Caco-2 (cell line): ENCODE data around the gene ANKRD22. TPM values are rescaled to one million over a fixed set of nuclear protein-coding genes. Genes with fewer than 3 reads are reported as not detected.

Source experiments
- BruUV-seq: library from RNA; stranded (reverse); fragments of 400-500 nt; replicated peaks from 2 replicates; lab custom pipeline; 2021; lab: Mats Ljungman, UMichigan
- CTCF ChIA-PET: fragments of 300-600 bp; sonication (Branson Sonifier 250); formaldehyde crosslinking; loops from one replicate; lab custom pipeline; 2022; ENCODE audit warnings: antibody characterized with exemption; lab: Charles Lee
- POLR2A ChIA-PET: fragments of 300-600 bp; sonication (Branson Sonifier 250); formaldehyde crosslinking; loops from one replicate; lab custom pipeline; 2022; ENCODE audit warnings: antibody characterized with exemption; lab: Charles Lee
- DNase-seq, 2 experiments: peaks; one replicate each; pipeline versions ENCODE4 v3.0.0 to v3.0.0-alpha.2; 2020 to 2022
- H3K27me3 ChIP-seq: replicated peaks from 2 replicates; pipeline ENCODE4 v1.6.0; 2011; ENCODE audit warnings: low read length; ENCODE audit not compliant: control insufficient read depth, insufficient read depth
- H3K36me3 ChIP-seq: 2 replicates; pipeline ENCODE4 v1.5.1; 2011; ENCODE audit warnings: low read length; ENCODE audit not compliant: control insufficient read depth, insufficient read depth
- H3K4me1 ChIP-seq: fragments of 250-450 bp; sonication (Bioruptor Pico); 2 replicates; pipeline ENCODE4 v1.5.1; 2020; ENCODE audit warnings: mild to moderate bottlenecking
- H3K4me3 ChIP-seq: 2 replicates; pipeline ENCODE4 v1.5.1; 2011; ENCODE audit warnings: low read depth, mild to moderate bottlenecking, control low read depth, low read length
- H3K9me3 ChIP-seq: fragments of 250-450 bp; sonication (Bioruptor Pico); 2 replicates; pipeline ENCODE4 v1.5.1; 2020; ENCODE audit warnings: mild to moderate bottlenecking, moderate library complexity
- H3K27ac Mint-ChIP-seq: one replicate; pipeline ENCODE4 v1.8.0; 2022; ENCODE audit warnings: mixed read lengths; ENCODE audit not compliant: unreplicated experiment
- H3K27me3 Mint-ChIP-seq: one replicate; pipeline ENCODE4 v1.8.0; 2022; ENCODE audit warnings: mixed read lengths; ENCODE audit not compliant: insufficient read depth, unreplicated experiment
- H3K36me3 Mint-ChIP-seq: one replicate; pipeline ENCODE4 v1.8.0; 2022; ENCODE audit warnings: mild to moderate bottlenecking, mixed read lengths; ENCODE audit not compliant: insufficient read depth, unreplicated experiment
- H3K4me1 Mint-ChIP-seq: one replicate; pipeline ENCODE4 v1.8.0; 2022; ENCODE audit warnings: low read depth, mixed read lengths; ENCODE audit not compliant: unreplicated experiment
- H3K4me3 Mint-ChIP-seq: one replicate; pipeline ENCODE4 v1.8.0; 2022; ENCODE audit warnings: mild to moderate bottlenecking, moderate library complexity, mixed read lengths; ENCODE audit not compliant: unreplicated experiment
- H3K9me3 Mint-ChIP-seq: one replicate; pipeline ENCODE4 v1.8.0; 2022; ENCODE audit warnings: mixed read lengths; ENCODE audit not compliant: unreplicated experiment
- intact Hi-C: fragments of 100-400 bp; cut with micrococcal nuclease; formaldehyde crosslinking; loops from one replicate; pipeline ENCODE4 v1.10.0; 2022; ENCODE audit not compliant: unreplicated experiment
- total RNA-seq: library from RNA; stranded (reverse); gene quantifications from 2 replicates; pipeline ENCODE4 v1.2.3, GENCODE V29; 2022
- TF ChIP-seq, protein P1 (sequence below), 2 experiments: fragments of 200-600 bp in 1 of 2; IDR thresholded peaks; 1 replicate in 1 of 2; 2 replicates in 1 of 2; pipeline versions ENCODE4 v1.5.1 to v1.8.0; 2011 to 2022; ENCODE audit warnings: antibody characterized with exemption in 1 of 2, control low read depth in 1 of 2, inconsistent platforms in 1 of 2, low read depth in 1 of 2, low read length in 1 of 2, mild to moderate bottlenecking in 1 of 2, moderate library complexity in 1 of 2; ENCODE audit not compliant: insufficient read depth in 1 of 2, severe bottlenecking in 1 of 2, unreplicated experiment in 1 of 2

ANKRD22 gene
- total RNA-seq, 1 experiment from 2014 or later: not detected

DNA sequence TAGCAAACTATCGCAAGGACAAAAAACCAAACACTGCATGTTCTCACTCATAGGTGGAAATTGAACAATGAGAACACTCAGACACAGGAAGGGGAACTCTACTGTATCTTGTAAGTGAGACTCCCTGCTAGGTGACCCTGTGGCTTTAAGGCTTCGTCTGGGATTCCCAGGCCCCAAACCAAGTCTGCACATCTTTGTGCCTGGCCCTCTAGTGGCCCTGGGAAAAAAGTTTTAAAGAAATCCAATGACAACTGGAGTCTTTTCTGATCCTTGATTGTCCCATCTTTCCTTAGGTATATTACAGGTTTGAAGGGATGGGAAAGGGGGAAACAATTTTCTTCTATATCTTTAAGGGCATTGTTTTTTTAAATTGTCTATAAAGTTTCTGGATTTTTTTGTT is 59.7 kb downstream of the ANKRD22 start:
- Mint-ChIP-seq H3K27ac (no peak overlapping the region), H3K4me3 (no peak overlapping the region), H3K36me3 (no peaks in the 10 kb centered on the region), H3K27me3 (peaks cover 7% of the 10 kb centered on the region), H3K9me3 (no peaks in the 10 kb centered on the region), H3K4me1 (no peaks in the 10 kb centered on the region)
- ChIA-PET CTCF (no interaction called here), POLR2A (no interaction called here)
- no TSS peak for BruUV-seq
- Histone ChIP-seq H3K4me3 (no peak overlapping the region), H3K27me3 (no peaks in the 10 kb centered on the region), H3K4me1 (no peaks in the 10 kb centered on the region), H3K36me3 (no peaks in the 10 kb centered on the region), H3K9me3 (no peaks in the 10 kb centered on the region)
- TF ChIP-seq, protein P1, sequence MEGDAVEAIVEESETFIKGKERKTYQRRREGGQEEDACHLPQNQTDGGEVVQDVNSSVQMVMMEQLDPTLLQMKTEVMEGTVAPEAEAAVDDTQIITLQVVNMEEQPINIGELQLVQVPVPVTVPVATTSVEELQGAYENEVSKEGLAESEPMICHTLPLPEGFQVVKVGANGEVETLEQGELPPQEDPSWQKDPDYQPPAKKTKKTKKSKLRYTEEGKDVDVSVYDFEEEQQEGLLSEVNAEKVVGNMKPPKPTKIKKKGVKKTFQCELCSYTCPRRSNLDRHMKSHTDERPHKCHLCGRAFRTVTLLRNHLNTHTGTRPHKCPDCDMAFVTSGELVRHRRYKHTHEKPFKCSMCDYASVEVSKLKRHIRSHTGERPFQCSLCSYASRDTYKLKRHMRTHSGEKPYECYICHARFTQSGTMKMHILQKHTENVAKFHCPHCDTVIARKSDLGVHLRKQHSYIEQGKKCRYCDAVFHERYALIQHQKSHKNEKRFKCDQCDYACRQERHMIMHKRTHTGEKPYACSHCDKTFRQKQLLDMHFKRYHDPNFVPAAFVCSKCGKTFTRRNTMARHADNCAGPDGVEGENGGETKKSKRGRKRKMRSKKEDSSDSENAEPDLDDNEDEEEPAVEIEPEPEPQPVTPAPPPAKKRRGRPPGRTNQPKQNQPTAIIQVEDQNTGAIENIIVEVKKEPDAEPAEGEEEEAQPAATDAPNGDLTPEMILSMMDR (IDR thresholded peaks at IDR 0.05; ENCODE audit: insufficient read depth in 1 of 2, low read depth in 1 of 2, low read length in 1 of 2, severe bottlenecking in 1 of 2, unreplicated experiment in 1 of 2): peak; percentile 66 to 73
- intact Hi-C loops: loop anchor here (1.0 to 5.0 kb wide), 3 partner anchors 104 to 227 kb away; partner anchors contain the start of gene RNLS
- DNase-seq: peak; percentile 49 to 52

DNA sequence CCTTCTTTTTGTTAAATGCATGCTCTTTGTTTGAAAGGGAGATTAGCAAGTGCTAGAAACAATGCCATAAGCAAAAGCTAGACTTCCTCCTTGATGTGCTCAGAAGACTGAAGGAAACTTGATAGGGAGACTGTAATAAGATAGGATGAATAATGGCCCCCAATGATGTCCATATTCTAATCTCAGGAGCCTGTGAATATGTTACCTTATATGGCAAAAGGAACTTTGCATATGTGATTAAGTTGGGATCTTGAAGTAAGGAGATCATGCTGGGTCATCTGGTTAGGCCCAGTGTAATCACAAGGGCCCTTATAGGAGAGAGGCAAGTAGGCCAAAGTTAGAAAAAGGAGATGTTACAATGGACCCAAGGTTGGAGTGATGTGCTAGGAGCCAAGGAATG is 62.7 kb downstream of the ANKRD22 start:
- no TSS peak for BruUV-seq
- CTCF ChIA-PET: no interaction called here
- H3K27me3 Mint-ChIP-seq: peaks cover 5% of the 10 kb centered on the region

DNA sequence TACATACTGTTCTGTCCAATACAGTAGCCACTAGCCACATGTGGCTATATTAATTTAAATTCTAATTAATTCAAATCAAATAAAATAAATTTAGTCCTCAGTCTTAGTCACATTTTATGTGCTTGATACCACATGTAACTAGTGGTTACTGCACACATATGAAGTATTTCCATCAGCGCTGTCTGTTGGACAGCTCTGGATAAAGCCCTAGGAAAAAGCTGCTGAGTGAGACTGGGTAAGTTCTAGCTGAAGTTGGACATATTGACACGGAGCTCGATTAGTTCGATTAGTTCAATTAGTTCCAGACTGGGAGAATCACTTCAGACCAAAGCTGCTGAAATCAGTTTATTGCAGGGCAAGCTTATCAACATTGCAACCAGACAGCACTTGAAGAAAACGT is 64.2 kb downstream of the ANKRD22 start:
- H3K4me3 Mint-ChIP-seq: no peak overlapping the region
- H3K36me3 ChIP-seq: no peaks in the 10 kb centered on the region
- H3K4me1 Mint-ChIP-seq: no peaks in the 10 kb centered on the region
- H3K9me3 Mint-ChIP-seq: no peaks in the 10 kb centered on the region
- H3K4me3 ChIP-seq: no peak overlapping the region
- peaks cover 7% of the 10 kb centered on the region for H3K27me3 Mint-ChIP-seq
- intact Hi-C loops: no loop called here
- no peak for DNase-seq
- ChIA-PET CTCF (interaction anchor here (1.1 kb wide), 1 partner anchor 205 kb away, joined by 3 read pairs; the partner anchor contains the start of gene RNLS), POLR2A (no interaction called here)
- no peaks in the 10 kb centered on the region for H3K9me3 ChIP-seq
- no TSS peak for BruUV-seq
- TF ChIP-seq, protein P1 (IDR thresholded peaks at IDR 0.05; ENCODE audit: insufficient read depth in 1 of 2, low read depth in 1 of 2, low read length in 1 of 2, severe bottlenecking in 1 of 2, unreplicated experiment in 1 of 2): no peak
- H3K27me3 ChIP-seq: no peaks in the 10 kb centered on the region; the same call in 1 of the 2 replicates
- H3K36me3 Mint-ChIP-seq: no peaks in the 10 kb centered on the region
- no peaks in the 10 kb centered on the region for H3K4me1 ChIP-seq
- H3K27ac Mint-ChIP-seq: no peak overlapping the region

More for the DNA sequence above, 62.7 kb downstream of the ANKRD22 start:
- H3K4me3 ChIP-seq: no peak overlapping the region
- no peaks in the 10 kb centered on the region for H3K9me3 Mint-ChIP-seq
- H3K27ac Mint-ChIP-seq: no peak overlapping the region
- H3K36me3 ChIP-seq: no peaks in the 10 kb centered on the region
- no peak overlapping the region for H3K4me3 Mint-ChIP-seq
- intact Hi-C loops: no loop called here
- DNase-seq: no peak
- H3K27me3 ChIP-seq: no peaks in the 10 kb centered on the region; the same call in 1 of the 2 replicates
- no peaks in the 10 kb centered on the region for H3K4me1 Mint-ChIP-seq
- H3K9me3 ChIP-seq: no peaks in the 10 kb centered on the region
- POLR2A ChIA-PET: no interaction called here
- no peaks in the 10 kb centered on the region for H3K36me3 Mint-ChIP-seq
- TF ChIP-seq, protein P1 (IDR thresholded peaks at IDR 0.05; ENCODE audit: insufficient read depth in 1 of 2, low read depth in 1 of 2, low read length in 1 of 2, severe bottlenecking in 1 of 2, unreplicated experiment in 1 of 2): no peak
- no peaks in the 10 kb centered on the region for H3K4me1 ChIP-seq
